Activated CD4-positive, CD25-positive, alpha-beta regulatory T cell (primary cell): ENCODE results near the gene PASK.

Source experiments
- DNase-seq, 4 experiments: peaks; one replicate each; lab custom pipeline; 2025; lab: John Stamatoyannopoulos, UW

The PASK gene

GRCh38 chr2:241147336-241147735, 1.9 kb downstream of the PASK start:
- no peak for DNase-seq

- DNase-seq: no peak
These were observed 3.0 kb downstream of the PASK start for GRCh38 chr2:241146286-241146685.

- no peak for DNase-seq
These were observed 6.7 kb downstream of the PASK start for GRCh38 chr2:241142593-241142992.

- DNase-seq: no peak
These were observed 7.2 kb downstream of the PASK start for GRCh38 chr2:241142063-241142462.

GRCh38 chr2:241141214-241141770, 8.0 kb downstream of the PASK start:
- no peak for DNase-seq

GRCh38 chr2:241140445-241140840, 8.8 kb downstream of the PASK start:
- no peak for DNase-seq

- DNase-seq: no peak
These were observed 9.5 kb downstream of the PASK start for GRCh38 chr2:241139531-241140444.

- DNase-seq: no peak
These were observed 10.8 kb downstream of the PASK start for GRCh38 chr2:241138471-241138870.

GRCh38 chr2:241137276-241138190, 11.7 kb downstream of the PASK start:
- no peak for DNase-seq

GRCh38 chr2:241136661-241137260, 12.5 kb downstream of the PASK start:
- DNase-seq: no peak

GRCh38 chr2:241136191-241136590, 13.1 kb downstream of the PASK start:
- DNase-seq: no peak

GRCh38 chr2:241135737-241136136, 13.5 kb downstream of the PASK start:
- DNase-seq: no peak

GRCh38 chr2:241134711-241135110, 14.6 kb downstream of the PASK start:
- no peak for DNase-seq

GRCh38 chr2:241133436-241133820, 15.8 kb downstream of the PASK start:
- no peak for DNase-seq

GRCh38 chr2:241132538-241133435, 16.5 kb downstream of the PASK start:
- DNase-seq: no peak

GRCh38 chr2:241131531-241131930, 17.7 kb downstream of the PASK start:
- DNase-seq: no peak

- DNase-seq: no peak
These were observed 19.0 kb downstream of the PASK start for GRCh38 chr2:241130316-241130715.

- no peak for DNase-seq
These were observed 20.0 kb downstream of the PASK start for GRCh38 chr2:241129086-241129871.

GRCh38 chr2:241128266-241128665, 21.0 kb downstream of the PASK start:
- DNase-seq: no peak

- no peak for DNase-seq
These were observed 22.5 kb downstream of the PASK start for GRCh38 chr2:241126771-241127202.
